Epidermal melanocyte (primary cell): Measurements from ENCODE around the gene KRT74.

Experiments
- DNase-seq: peaks from one replicate; pipeline ENCODE4 v3.0.0; 2011; ENCODE audit warnings: low spot score; ENCODE audit not compliant: insufficient read length

The KRT74 gene

GRCh38 chr12:52573743-52574142 is at the start of gene KRT74:
Gene KRT74, minus strand, starts transcription at chr12:52573843. Its CDS starts 66 bp downstream, at chr12:52573777.
- DNase-seq = no peak

GRCh38 chr12:52622349-52622748 is 48.7 kb upstream of the KRT74 start:
- DNase-seq = no peak

- DNase-seq = no peak
Observed at GRCh38 chr12:52618866-52619265, 45.2 kb upstream of the KRT74 start.

- DNase-seq = no peak
Observed at GRCh38 chr12:52618216-52618615, 44.6 kb upstream of the KRT74 start, which contains the start of gene KRT73. Gene KRT73, minus strand, starts transcription at chr12:52618559. Its CDS starts 35 bp downstream, at chr12:52618524.

GRCh38 chr12:52617403-52617785 is 43.8 kb upstream of the KRT74 start:
- no peak for DNase-seq

GRCh38 chr12:52616680-52617402 is 43.2 kb upstream of the KRT74 start:
- no peak for DNase-seq

GRCh38 chr12:52615912-52616311 is 42.3 kb upstream of the KRT74 start:
- DNase-seq = no peak

- DNase-seq = no peak
Observed at GRCh38 chr12:52615208-52615868, 41.7 kb upstream of the KRT74 start.

- DNase-seq = no peak
Observed at GRCh38 chr12:52614381-52615207, 41.0 kb upstream of the KRT74 start.

GRCh38 chr12:52613384-52614030 is 39.9 kb upstream of the KRT74 start:
- DNase-seq = no peak

GRCh38 chr12:52612431-52613383 is 39.1 kb upstream of the KRT74 start:
- DNase-seq = no peak

- no peak for DNase-seq
Observed at GRCh38 chr12:52611080-52611468, 37.4 kb upstream of the KRT74 start.

GRCh38 chr12:52608826-52609630 is 35.4 kb upstream of the KRT74 start:
- DNase-seq = no peak

GRCh38 chr12:52608161-52608560 is 34.5 kb upstream of the KRT74 start:
- no peak for DNase-seq

GRCh38 chr12:52607314-52607713 is 33.7 kb upstream of the KRT74 start:
- no peak for DNase-seq

- DNase-seq = no peak
Observed at GRCh38 chr12:52606581-52607218, 33.1 kb upstream of the KRT74 start.

GRCh38 chr12:52606096-52606495 is 32.5 kb upstream of the KRT74 start:
- no peak for DNase-seq

GRCh38 chr12:52605542-52605941 is 31.9 kb upstream of the KRT74 start:
- no peak for DNase-seq

GRCh38 chr12:52604859-52605258 is 31.2 kb upstream of the KRT74 start:
- DNase-seq = no peak
